Ovary (tissue), 3 donors: ENCODE measurements around the gene ALX4.

Experiments used
- CTCF ChIP-seq, 3 donors: fragments of 450-650 bp in 2 of 3; fragments of 200-600 bp in 1 of 3; IDR thresholded peaks; one replicate each; pipeline versions ENCODE4 v1.5.1 to v1.8.0; 2016 to 2022; ENCODE audit warnings: antibody characterized with exemption in 3 of 3, mild to moderate bottlenecking in 1 of 3
- EP300 ChIP-seq: sonication (generic); formaldehyde crosslinking; IDR thresholded peaks from one replicate; pipeline ENCODE4 v1.6.1; 2017; ENCODE audit warnings: antibody characterized with exemption
- POLR2A ChIP-seq: fragments of 450-650 bp; IDR thresholded peaks from one replicate; pipeline ENCODE4 v1.6.1; 2017; ENCODE audit warnings: antibody characterized with exemption, mild to moderate bottlenecking, moderate library complexity
- donor health status: DM: no; HTN: no; CAD: no.

DNA sequence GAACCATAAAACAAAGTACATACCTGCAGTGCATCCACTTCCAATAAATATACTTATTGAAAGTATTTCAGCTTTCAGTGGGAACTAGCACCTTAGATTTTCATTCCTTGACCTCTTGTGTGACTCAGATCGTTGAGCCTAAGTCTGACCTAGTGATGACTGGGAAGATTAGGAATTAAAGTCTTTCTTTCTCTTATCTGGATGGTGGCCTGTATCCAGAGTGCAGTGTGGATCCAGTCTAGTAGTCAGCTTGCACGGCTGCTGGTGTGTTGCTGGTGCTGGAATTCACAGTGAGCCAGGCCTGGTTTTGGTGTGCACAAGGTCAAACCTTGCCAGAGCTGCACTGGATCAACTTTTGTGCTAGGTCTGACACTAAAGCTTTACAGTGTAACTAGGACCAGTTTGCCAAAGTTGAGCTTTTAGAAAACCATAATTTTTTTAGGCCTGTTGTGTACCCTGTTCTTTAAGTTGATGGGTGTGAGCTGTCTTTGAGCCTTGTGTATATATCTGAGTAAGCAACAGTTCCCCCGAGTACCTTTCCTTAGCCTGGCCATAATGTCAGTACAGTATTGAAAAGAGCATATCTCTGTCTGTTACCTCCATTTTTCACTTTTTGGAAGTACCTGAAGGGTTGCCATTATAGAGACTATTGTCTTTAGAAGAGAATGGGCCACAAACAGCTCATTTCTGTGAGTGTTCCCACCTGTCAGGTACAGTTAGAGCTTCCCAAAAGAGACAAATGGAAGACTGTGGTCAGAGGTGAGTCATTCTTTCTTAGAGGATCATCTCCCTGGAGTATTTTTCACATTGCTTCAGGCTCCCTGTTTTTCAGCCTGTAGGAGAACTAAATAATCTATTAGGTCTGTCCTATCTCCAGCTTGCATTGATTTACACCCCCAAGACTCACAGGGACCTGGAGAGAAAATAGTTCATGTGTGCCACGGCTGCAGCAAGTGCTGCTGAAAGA lies 89.8 kb downstream of the ALX4 start:
- TF ChIP-seq CTCF (IDR thresholded peaks at IDR 0.05) (no peak), POLR2A (no peak), EP300 (no peak)
